NK-92 (cell line): Measurements from ENCODE around the gene VGLL4.
"Not testable (repeated sequence)": the region's sequence is repeated elsewhere in the genome, so short reads cannot be mapped to it uniquely, and the experiment has no call there.

ENCODE experiments used
- DNase-seq: peaks from one replicate; lab custom pipeline; 2025; ENCODE audit not compliant: unreplicated experiment; lab: John Stamatoyannopoulos, UW

VGLL4 gene

GRCh38 chr3:11607816-11608215 is 35.9 kb downstream of the VGLL4 start:
- no peak for DNase-seq

GRCh38 chr3:11606865-11607440 is 36.8 kb downstream of the VGLL4 start:
- no peak for DNase-seq

DNA sequence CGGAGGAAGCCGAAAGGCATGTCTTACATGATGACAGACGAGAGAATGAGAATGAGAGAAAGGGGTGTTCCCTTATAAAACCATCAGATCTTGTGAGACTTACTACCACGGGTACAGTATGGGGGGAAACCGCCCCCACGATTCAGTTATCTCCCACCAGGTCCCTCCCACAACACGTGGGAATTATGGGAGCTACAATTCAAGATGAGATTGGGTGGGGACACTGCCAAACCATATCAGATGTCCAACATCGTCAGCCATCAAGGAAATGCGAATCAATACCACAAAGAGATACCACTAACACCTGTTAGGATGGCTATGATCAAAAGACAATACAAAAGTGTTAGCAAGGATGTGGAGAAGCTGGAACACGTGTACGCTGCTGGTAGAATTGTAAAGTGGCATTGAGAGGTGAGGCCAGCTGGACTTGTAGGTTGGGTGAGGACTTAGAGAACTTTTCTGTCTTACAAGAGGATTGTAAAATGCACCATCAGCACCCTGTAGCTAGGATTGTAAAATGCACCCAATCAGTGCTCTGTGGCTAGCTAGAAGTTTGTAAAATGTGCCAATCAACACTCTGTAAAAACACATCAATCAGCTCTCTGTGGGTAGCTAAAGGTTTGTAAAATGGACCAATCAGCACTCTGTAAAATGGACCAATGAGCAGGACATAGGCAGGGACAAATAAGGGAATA is 37.5 kb downstream of the VGLL4 start:
- no peak for DNase-seq

- DNase-seq: no peak
Observed at GRCh38 chr3:11605398-11605797, 38.3 kb downstream of the VGLL4 start.

- DNase-seq: no peak
Observed at GRCh38 chr3:11604139-11604892, 39.4 kb downstream of the VGLL4 start.

DNA sequence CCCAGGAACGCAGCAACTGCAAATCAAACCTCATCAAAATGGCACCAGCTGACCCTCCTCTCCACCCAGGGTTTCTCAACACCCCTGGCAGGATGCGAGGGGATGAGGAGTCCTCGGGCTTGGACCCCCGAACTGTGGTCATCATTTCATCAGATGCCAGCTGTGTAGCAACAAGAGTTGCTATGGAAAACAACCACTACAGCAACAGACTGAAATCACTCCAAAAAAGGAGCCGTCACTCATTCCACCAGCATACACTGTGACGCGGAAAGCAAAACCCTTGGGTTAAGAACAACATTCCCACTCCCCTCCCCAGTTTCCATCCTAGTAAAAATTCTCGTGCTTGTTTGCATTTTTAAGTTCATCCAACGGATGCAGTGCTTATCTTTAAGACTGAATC is 40.1 kb downstream of the VGLL4 start:
- DNase-seq: no peak

DNA sequence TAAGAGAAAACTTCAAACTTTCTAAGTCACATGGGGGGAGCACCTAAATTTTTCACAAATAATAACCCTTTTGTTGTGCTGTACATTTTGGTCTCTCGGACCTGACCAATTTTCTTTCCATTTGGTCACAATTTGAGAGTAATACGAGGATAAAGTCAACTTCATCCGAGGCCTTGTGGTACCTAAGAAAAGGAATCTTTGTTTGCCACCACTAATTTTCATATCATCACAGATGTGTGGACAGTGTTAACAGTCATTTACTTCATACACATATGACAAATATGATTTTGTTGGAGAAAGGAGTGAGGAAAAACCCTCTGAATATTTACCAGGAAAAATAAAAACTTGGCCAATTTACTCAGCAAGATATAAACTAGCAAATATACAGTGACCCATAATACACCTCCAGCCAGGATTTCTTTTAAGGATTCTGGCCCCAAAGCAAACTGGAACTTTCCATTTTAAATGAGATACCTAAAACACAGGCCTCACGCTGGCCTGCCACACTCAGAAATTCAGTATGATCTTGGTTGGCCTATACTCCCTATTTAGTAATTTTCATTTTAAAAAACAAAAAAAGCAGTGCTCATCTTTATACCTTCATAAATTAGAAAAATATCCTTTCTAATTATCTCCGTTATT is 40.7 kb downstream of the VGLL4 start:
- DNase-seq: no peak

DNA sequence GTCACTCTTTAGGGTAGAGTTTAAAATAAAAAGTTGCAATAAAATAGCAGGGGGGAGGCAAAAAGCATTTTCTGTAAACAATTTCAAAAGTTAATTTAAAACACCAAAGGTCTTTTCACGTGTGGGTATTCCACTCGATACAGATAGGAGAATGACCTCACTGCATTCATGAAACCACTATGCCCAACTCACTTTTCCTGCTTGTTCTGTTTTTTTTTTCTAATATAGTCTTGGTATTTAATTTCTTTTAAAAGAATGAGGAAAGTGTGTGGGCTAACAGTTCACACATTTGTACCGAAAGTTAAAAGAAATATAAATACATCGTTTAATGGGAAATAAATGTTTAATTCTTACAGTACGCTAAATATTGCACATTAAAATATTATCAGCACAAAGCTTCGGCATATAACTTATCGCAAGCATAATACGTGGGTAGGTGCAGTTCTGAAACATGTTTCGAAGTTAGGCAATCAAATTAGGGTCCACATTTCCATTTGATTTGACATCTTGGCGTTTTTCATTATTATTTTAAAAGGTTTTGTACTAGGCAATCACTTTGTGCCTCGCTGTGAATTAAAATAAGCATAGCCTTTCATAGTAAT is 41.4 kb downstream of the VGLL4 start:
- DNase-seq: no peak

GRCh38 chr3:11601446-11602238 is 42.1 kb downstream of the VGLL4 start:
- DNase-seq: no peak

GRCh38 chr3:11600501-11601282 is 43.0 kb downstream of the VGLL4 start:
- DNase-seq: no peak

GRCh38 chr3:11596387-11596786 is 47.3 kb downstream of the VGLL4 start:
- no peak for DNase-seq

- not testable (repeated sequence) for DNase-seq
Observed at GRCh38 chr3:11595024-11595423, 48.7 kb downstream of the VGLL4 start.

DNA sequence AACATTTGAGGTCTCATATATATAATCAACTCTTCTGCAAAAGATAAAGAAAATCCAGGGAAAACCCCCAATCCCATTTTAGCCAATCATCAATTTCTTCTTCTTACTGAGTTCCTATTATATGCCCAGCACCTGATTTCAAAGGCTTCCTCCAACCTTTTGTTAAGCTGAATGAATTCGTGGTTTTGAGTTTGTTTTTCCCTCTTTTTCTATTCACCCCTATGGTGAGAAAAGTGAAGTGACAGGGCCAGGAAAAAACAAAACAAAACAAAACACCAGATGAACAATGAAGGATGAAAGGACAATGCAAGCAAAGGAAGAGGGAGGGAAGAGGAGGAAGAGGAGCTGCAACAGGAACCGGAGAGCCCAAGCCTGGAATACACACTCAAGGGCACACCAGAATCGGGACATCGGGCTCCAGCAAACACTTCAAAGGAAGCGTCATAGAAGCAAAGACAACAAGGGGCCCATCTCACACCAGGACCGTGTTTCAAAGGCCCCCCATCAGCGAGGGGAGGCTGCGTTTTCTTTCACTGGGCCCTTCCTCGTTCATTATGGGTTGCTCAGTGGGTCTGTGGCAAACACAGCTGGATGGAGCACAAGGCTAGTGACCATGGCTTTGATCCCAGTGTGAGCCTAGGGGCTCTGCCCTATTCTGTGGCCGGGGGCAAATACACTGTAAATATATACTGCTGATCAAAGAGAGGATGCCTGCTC is 50.2 kb downstream of the VGLL4 start:
- DNase-seq: no peak

DNA sequence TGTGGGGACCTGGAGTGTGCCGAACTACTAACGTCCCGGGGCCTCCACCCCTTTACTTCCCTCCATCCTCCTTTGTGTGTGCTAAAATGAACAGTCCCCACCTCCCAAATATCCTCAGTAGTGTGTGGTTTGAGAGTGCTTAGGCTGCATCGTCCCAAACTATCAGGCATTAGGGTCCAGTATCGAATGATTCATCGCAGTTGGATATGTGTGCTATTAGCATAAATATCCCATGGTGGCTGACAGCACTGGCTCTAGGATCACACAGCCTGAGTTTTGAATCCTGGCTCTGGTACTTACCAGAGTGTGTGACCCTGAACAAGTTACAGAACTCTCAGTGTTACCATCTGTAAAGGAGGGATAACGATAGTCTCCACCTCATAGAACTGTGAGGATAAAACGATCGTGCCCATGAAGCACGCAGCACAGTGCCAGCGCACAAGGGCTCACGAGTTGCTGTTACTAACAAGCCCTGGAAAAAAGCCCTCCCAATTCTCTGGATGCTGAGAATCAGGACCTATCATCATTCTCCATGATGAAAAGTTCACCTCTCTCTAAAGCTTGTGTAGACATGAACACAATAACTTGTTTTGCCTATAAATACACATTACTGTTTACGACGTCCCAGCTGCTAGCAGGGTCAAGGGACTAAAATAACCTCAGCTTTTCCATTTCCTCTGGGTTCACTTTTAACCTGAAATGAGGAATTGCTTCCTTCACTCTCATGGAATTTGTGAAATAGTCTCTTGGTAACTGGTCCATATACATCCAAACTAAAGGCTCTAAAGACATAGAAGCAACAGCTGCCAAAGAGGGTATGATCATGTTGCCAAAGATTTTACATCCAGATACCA is 51.0 kb downstream of the VGLL4 start:
- DNase-seq: no peak

GRCh38 chr3:11591391-11592282 is 52.1 kb downstream of the VGLL4 start:
- DNase-seq: no peak

GRCh38 chr3:11591002-11591355 is 52.7 kb downstream of the VGLL4 start:
- DNase-seq: no peak

GRCh38 chr3:11589706-11590105 is 54.0 kb downstream of the VGLL4 start:
- DNase-seq: no peak
